Peyer's patch (tissue), 4 donors: ENCODE data around the gene GOLT1A. TPM values are rescaled to one million over a fixed set of nuclear protein-coding genes. Genes with fewer than 3 reads are reported as not detected.

Experiments
- DNase-seq, 3 donors: peaks; one replicate each; pipeline ENCODE4 v3.0.0-alpha.2; 2017 to 2019
- H3K27ac ChIP-seq, 4 donors: fragments of 200-600 bp; sonication (generic); one replicate each; pipeline ENCODE4 v1.5.1; 2016 to 2019
- H3K27me3 ChIP-seq, 2 donors: fragments of 200-600 bp; sonication (generic); one replicate each; pipeline ENCODE4 v1.5.1; 2019
- H3K36me3 ChIP-seq, 3 donors: fragments of 200-600 bp; sonication (generic); one replicate each; pipeline ENCODE4 v1.5.1; 2016 to 2019
- H3K4me1 ChIP-seq, 4 donors: fragments of 200-600 bp; sonication (generic); one replicate each; pipeline ENCODE4 v1.5.1; 2016 to 2019
- H3K4me3 ChIP-seq, 4 donors: fragments of 200-600 bp; sonication (generic); 1 replicate in 3 of 4; 2 replicates in 1 of 4; pipeline ENCODE4 v1.5.1; 2016 to 2019; ENCODE audit warnings: mild to moderate bottlenecking in 1 of 4
- H3K9me3 ChIP-seq, 4 donors: fragments of 200-600 bp; sonication (generic); one replicate each; pipeline ENCODE4 v1.5.1; 2016 to 2019; ENCODE audit warnings: mild to moderate bottlenecking in 1 of 4
- POLR2A ChIP-seq, 2 donors: fragments of 450-650 bp; IDR thresholded peaks; one replicate each; pipeline ENCODE4 v1.5.1; 2017; ENCODE audit warnings: antibody characterized with exemption in 2 of 2, mild to moderate bottlenecking in 2 of 2, moderate library complexity in 2 of 2
- total RNA-seq, 4 donors: library from RNA; depleted of rRNA; stranded (reverse); fragments of >200 nt; gene quantifications; one replicate each; pipeline ENCODE4 v1.1.0, GENCODE V29; 2016
- TF ChIP-seq, protein P1 (sequence below), 6 experiments: fragments of 450-650 bp in 4 of 6; fragments of 200-600 bp in 2 of 6; sonication (generic) in 1 of 6; IDR thresholded peaks; one replicate each; pipeline ENCODE4 v1.5.1; 2017 to 2019; ENCODE audit warnings: antibody characterized with exemption in 6 of 6, mild to moderate bottlenecking in 3 of 6, moderate library complexity in 1 of 6

The GOLT1A gene
- total RNA-seq, 4 donors from 2014 or later, result 11.6 to 101 (median 69.1) TPM

- Histone ChIP-seq H3K4me1 (peaks cover 0 to 8% (median 0%) of the 10 kb centered on the region in 4 donors), H3K9me3 (no peaks in the 10 kb centered on the region), H3K27ac (no peak overlapping the region), H3K27me3 (no peaks in the 10 kb centered on the region), H3K4me3 (no peak overlapping the region), H3K36me3 (peaks cover 0 to 25% (median 0%) of the 10 kb centered on the region in 3 donors)
- no peak for DNase-seq
- no peak for TF ChIP-seq POLR2A (IDR thresholded peaks at IDR 0.05)
- TF ChIP-seq, protein P1, sequence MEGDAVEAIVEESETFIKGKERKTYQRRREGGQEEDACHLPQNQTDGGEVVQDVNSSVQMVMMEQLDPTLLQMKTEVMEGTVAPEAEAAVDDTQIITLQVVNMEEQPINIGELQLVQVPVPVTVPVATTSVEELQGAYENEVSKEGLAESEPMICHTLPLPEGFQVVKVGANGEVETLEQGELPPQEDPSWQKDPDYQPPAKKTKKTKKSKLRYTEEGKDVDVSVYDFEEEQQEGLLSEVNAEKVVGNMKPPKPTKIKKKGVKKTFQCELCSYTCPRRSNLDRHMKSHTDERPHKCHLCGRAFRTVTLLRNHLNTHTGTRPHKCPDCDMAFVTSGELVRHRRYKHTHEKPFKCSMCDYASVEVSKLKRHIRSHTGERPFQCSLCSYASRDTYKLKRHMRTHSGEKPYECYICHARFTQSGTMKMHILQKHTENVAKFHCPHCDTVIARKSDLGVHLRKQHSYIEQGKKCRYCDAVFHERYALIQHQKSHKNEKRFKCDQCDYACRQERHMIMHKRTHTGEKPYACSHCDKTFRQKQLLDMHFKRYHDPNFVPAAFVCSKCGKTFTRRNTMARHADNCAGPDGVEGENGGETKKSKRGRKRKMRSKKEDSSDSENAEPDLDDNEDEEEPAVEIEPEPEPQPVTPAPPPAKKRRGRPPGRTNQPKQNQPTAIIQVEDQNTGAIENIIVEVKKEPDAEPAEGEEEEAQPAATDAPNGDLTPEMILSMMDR (IDR thresholded peaks at IDR 0.05), result no peak
Measured at GRCh38 chr1:204221271-204221670, 7.5 kb upstream of the GOLT1A start.

DNA sequence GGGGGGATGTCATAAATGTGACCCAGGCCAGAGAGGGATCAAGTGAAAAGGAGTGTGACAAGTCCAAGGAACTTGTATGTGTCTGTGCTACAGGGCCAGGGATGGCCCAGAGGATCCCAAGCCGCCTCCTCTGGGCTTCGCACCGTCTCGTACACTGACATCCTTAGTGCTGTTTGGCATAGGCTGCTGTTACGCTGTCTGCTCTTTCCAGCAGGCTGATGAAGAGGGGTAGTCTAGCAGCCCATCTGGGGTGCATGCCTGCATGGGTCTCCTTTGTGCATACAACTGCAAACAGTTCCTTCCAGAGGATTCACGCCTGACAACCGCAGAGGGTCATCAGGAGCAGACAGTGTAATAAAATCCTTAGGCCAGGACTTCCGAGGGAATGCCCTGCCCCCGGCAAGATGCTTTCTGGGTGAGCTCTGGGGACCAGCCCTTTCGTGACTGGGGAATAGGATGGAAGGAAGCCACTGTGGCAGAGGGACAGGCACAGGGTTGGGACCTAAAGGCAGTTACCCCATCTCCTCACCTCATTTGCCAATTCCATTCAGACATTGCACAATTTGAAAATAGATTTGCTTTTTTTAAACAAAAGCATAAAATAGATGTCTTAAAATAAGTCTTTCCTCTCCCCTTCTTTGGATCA is 6.3 kb upstream of the GOLT1A start:
- H3K27me3 ChIP-seq, result no peaks in the 10 kb centered on the region
- H3K4me1 ChIP-seq, result peaks cover 0 to 3% (median 0%) of the 10 kb centered on the region in 4 donors
- TF ChIP-seq POLR2A (IDR thresholded peaks at IDR 0.05), result no peak
- TF ChIP-seq, protein P1 (IDR thresholded peaks at IDR 0.05), result no peak
- peaks cover 0 to 25% (median 0%) of the 10 kb centered on the region in 3 donors for H3K36me3 ChIP-seq
- H3K4me3 ChIP-seq, result no peak overlapping the region
- H3K9me3 ChIP-seq, result no peaks in the 10 kb centered on the region
- H3K27ac ChIP-seq, result no peak overlapping the region
- DNase-seq, result no peak

- TF ChIP-seq, protein P1 (IDR thresholded peaks at IDR 0.05), result no peak
- TF ChIP-seq POLR2A (IDR thresholded peaks at IDR 0.05), result no peak
- H3K36me3 ChIP-seq, result peaks cover 0 to 25% (median 0%) of the 10 kb centered on the region in 3 donors
- no peak overlapping the region for H3K27ac ChIP-seq
- no peaks in the 10 kb centered on the region for H3K9me3 ChIP-seq
- no peak overlapping the region for H3K4me3 ChIP-seq
- no peaks in the 10 kb centered on the region for H3K27me3 ChIP-seq
- H3K4me1 ChIP-seq, result no peaks in the 10 kb centered on the region
- DNase-seq, result no peak
Measured at GRCh38 chr1:204218552-204218951, 4.8 kb upstream of the GOLT1A start.

GRCh38 chr1:204217648-204218000 is 3.8 kb upstream of the GOLT1A start:
- H3K4me1 ChIP-seq, result no peaks in the 10 kb centered on the region
- no peaks in the 10 kb centered on the region for H3K27me3 ChIP-seq
- peaks cover 0 to 19% (median 0%) of the 10 kb centered on the region in 3 donors for H3K36me3 ChIP-seq
- no peak for DNase-seq
- TF ChIP-seq, protein P1 (IDR thresholded peaks at IDR 0.05), result no peak
- TF ChIP-seq POLR2A (IDR thresholded peaks at IDR 0.05), result no peak
- no peak overlapping the region for H3K27ac ChIP-seq
- no peak overlapping the region for H3K4me3 ChIP-seq
- no peaks in the 10 kb centered on the region for H3K9me3 ChIP-seq

DNA sequence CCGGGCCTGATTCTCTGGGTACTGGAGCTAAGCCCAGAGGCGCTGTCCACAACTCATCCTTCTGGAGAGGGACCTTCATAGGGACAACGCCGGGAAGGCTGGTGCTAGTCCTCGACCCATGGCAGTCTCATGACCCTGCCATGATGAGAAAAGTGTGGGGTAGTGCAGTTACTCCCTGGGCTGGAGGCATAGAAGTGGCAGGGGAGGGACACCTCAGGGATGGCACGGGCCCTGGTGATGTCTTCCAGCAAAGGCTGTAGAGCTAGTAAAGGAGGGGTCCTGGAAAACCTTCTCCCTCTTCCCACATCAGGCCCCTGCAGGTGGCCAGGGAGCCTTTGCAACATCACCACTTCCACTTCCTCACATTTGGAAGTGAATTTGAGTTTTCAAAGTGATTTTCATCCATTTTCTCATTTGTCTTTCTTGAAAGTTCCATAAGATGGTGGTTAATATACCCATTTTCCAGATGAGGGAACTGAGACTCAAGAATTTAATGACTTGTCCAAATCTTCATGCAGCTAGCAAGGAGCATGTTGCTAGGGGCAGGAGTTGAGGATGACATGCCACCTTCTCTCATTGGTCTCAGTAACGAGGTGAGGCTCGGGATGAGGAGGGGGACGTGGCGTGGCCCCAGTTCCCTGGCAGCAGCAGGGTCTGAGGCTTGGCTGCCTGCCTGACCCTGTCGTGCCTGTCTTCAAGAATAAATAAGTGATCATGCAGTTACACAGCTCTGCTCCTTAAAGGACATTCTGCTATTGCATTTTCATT is 3.3 kb upstream of the GOLT1A start:
- H3K9me3 ChIP-seq, result no peaks in the 10 kb centered on the region

More for the DNA sequence above, 3.3 kb upstream of the GOLT1A start:
- Histone ChIP-seq H3K27me3 (no peaks in the 10 kb centered on the region), H3K27ac (no peak overlapping the region), H3K4me3 (no peak overlapping the region), H3K4me1 (no peaks in the 10 kb centered on the region), H3K36me3 (peaks cover 0 to 13% (median 0%) of the 10 kb centered on the region in 3 donors)
- TF ChIP-seq, protein P1 (IDR thresholded peaks at IDR 0.05), result no peak
- TF ChIP-seq POLR2A (IDR thresholded peaks at IDR 0.05), result no peak
- no peak for DNase-seq
